Loucy (cell line): ENCODE results near the gene PRUNE2.

Experiments
- CTCF ChIP-seq: fragments of 200-600 bp; sonication (generic); conservative IDR thresholded peaks from 2 replicates; pipeline ENCODE4 v1.5.1; 2014; ENCODE audit warnings: mild to moderate bottlenecking, antibody characterized with exemption, low read length
- EZH2phosphoT487 ChIP-seq: fragments of 200-600 bp; IDR thresholded peaks from 2 replicates; pipeline ENCODE4 v1.6.1; 2018; ENCODE audit warnings: antibody characterized with exemption, mild to moderate bottlenecking, moderate library complexity, borderline replicate concordance

GRCh38 chr9:76932757-76933156, 26.8 kb upstream of the PRUNE2 start:
- TF ChIP-seq CTCF: no peak
- no peak for TF ChIP-seq EZH2phosphoT487
